Activated T-cell treated with anti-CD3 and anti-CD28 coated beads, Interleukin-2, amount 50 U/mL, for 4 hours (primary cell): ENCODE results near the gene LCP2. TPM values are rescaled to one million over a fixed set of nuclear protein-coding genes. Genes with fewer than 3 reads are reported as not detected.
"Not testable (repeated sequence)": the region's sequence is repeated elsewhere in the genome, so short reads cannot be mapped to it uniquely, and the experiment has no call there.

Experiments used
- ATAC-seq, 2 donors: fragments of 200-7000 bp; cut with Tn5 transposase; one replicate each; pipeline ENCODE4 v1.10.0; 2021
- DNase-seq: peaks from one replicate; pipeline ENCODE4 v3.0.0-alpha.2; 2020
- H3K27me3 Mint-ChIP-seq: one replicate; pipeline ENCODE4 v1.8.0; 2021; ENCODE audit warnings: low read depth, mixed read lengths
- H3K36me3 Mint-ChIP-seq: one replicate; pipeline ENCODE4 v1.8.0; 2022; ENCODE audit warnings: mixed read lengths; ENCODE audit not compliant: insufficient read depth
- H3K4me1 Mint-ChIP-seq: one replicate; pipeline ENCODE4 v1.8.0; 2021; ENCODE audit warnings: low read depth, mixed read lengths
- H3K4me3 Mint-ChIP-seq: one replicate; pipeline ENCODE4 v1.8.0; 2021; ENCODE audit warnings: mild to moderate bottlenecking, moderate library complexity, mixed read lengths
- H3K9me3 Mint-ChIP-seq: one replicate; pipeline ENCODE4 v1.8.0; 2021; ENCODE audit warnings: mixed read lengths
- total RNA-seq, 3 donors: library from RNA; stranded (reverse); gene quantifications; one replicate each; pipeline ENCODE4 v1.2.1, GENCODE V29; 2021

The LCP2 gene
- total RNA-seq, 3 donors from 2014 or later, result 93.0 to 136 (median 132) TPM

GRCh38 chr5:170248172-170248930 is 49.2 kb downstream of the LCP2 start:
- no peak overlapping the region for H3K4me3 Mint-ChIP-seq
- ATAC-seq, result peak in 1 of 2 donors; percentile 23
- H3K4me1 Mint-ChIP-seq, result peaks cover 17% of the 10 kb centered on the region
- no peaks in the 10 kb centered on the region for H3K9me3 Mint-ChIP-seq
- no peak for DNase-seq
- peaks cover 72% of the 10 kb centered on the region for H3K36me3 Mint-ChIP-seq
- no peaks in the 10 kb centered on the region for H3K27me3 Mint-ChIP-seq

- Mint-ChIP-seq H3K9me3 (no peaks in the 10 kb centered on the region), H3K4me3 (no peak overlapping the region), H3K27me3 (no peaks in the 10 kb centered on the region), H3K36me3 (peaks cover 64% of the 10 kb centered on the region), H3K4me1 (peaks cover 9% of the 10 kb centered on the region)
- DNase-seq, result no peak
- no peak for ATAC-seq
Observed at GRCh38 chr5:170247363-170247762, 50.2 kb downstream of the LCP2 start.

- peaks cover 54% of the 10 kb centered on the region for H3K36me3 Mint-ChIP-seq
- H3K4me1 Mint-ChIP-seq, result peaks cover 7% of the 10 kb centered on the region
- DNase-seq (no peak), ATAC-seq (no peak)
- no peak overlapping the region for H3K4me3 Mint-ChIP-seq
- no peaks in the 10 kb centered on the region for H3K27me3 Mint-ChIP-seq
- no peaks in the 10 kb centered on the region for H3K9me3 Mint-ChIP-seq
Observed at GRCh38 chr5:170246126-170246870, 51.3 kb downstream of the LCP2 start.

- H3K27me3 Mint-ChIP-seq, H3K4me1 Mint-ChIP-seq, ATAC-seq, DNase-seq, H3K4me3 Mint-ChIP-seq, H3K9me3 Mint-ChIP-seq: not testable (repeated sequence)
- peaks cover 45% of the 10 kb centered on the region for H3K36me3 Mint-ChIP-seq
Observed at GRCh38 chr5:170245436-170245835, 52.1 kb downstream of the LCP2 start.

GRCh38 chr5:170238456-170239196 is 59.0 kb downstream of the LCP2 start:
- no peak for DNase-seq
- H3K4me3 Mint-ChIP-seq, result no peak overlapping the region
- no peaks in the 10 kb centered on the region for H3K36me3 Mint-ChIP-seq
- no peaks in the 10 kb centered on the region for H3K9me3 Mint-ChIP-seq
- peaks cover 4% of the 10 kb centered on the region for H3K4me1 Mint-ChIP-seq
- no peaks in the 10 kb centered on the region for H3K27me3 Mint-ChIP-seq
- ATAC-seq, result no peak

GRCh38 chr5:170235876-170236864 is 61.4 kb downstream of the LCP2 start:
- ATAC-seq, result no peak
- no peaks in the 10 kb centered on the region for H3K36me3 Mint-ChIP-seq
- H3K9me3 Mint-ChIP-seq, result no peaks in the 10 kb centered on the region
- no peak overlapping the region for H3K4me3 Mint-ChIP-seq
- no peak for DNase-seq
- peaks cover 4% of the 10 kb centered on the region for H3K4me1 Mint-ChIP-seq
- H3K27me3 Mint-ChIP-seq, result no peaks in the 10 kb centered on the region

GRCh38 chr5:170233358-170233892 is 64.2 kb downstream of the LCP2 start:
- DNase-seq (no peak), ATAC-seq (no peak)
- no peaks in the 10 kb centered on the region for H3K9me3 Mint-ChIP-seq
- peaks cover 4% of the 10 kb centered on the region for H3K4me1 Mint-ChIP-seq
- no peaks in the 10 kb centered on the region for H3K27me3 Mint-ChIP-seq
- H3K4me3 Mint-ChIP-seq, result no peak overlapping the region
- H3K36me3 Mint-ChIP-seq, result no peaks in the 10 kb centered on the region

GRCh38 chr5:170232786-170233185 is 64.8 kb downstream of the LCP2 start, which contains the start of gene C5orf58:
Gene C5orf58 (plus strand): TSS chr5:170232985. CDS start chr5:170234977, 1,992 bp downstream.
- H3K36me3 Mint-ChIP-seq, result no peaks in the 10 kb centered on the region
- H3K9me3 Mint-ChIP-seq, result no peaks in the 10 kb centered on the region
- ATAC-seq (no peak), DNase-seq (no peak)
- peaks cover 1% of the 10 kb centered on the region for H3K4me1 Mint-ChIP-seq
- H3K4me3 Mint-ChIP-seq, result no peak within 1 kb of the TSS
- H3K27me3 Mint-ChIP-seq, result no peaks in the 10 kb centered on the region

- no peak overlapping the region for H3K4me3 Mint-ChIP-seq
- DNase-seq (no peak), ATAC-seq (no peak)
- peaks cover 3% of the 10 kb centered on the region for H3K4me1 Mint-ChIP-seq
- H3K36me3 Mint-ChIP-seq, result no peaks in the 10 kb centered on the region
- no peaks in the 10 kb centered on the region for H3K9me3 Mint-ChIP-seq
- no peaks in the 10 kb centered on the region for H3K27me3 Mint-ChIP-seq
Observed at GRCh38 chr5:170228762-170229435, 68.7 kb downstream of the LCP2 start.

- H3K4me1 Mint-ChIP-seq, result peaks cover 3% of the 10 kb centered on the region
- no peaks in the 10 kb centered on the region for H3K27me3 Mint-ChIP-seq
- no peaks in the 10 kb centered on the region for H3K36me3 Mint-ChIP-seq
- H3K4me3 Mint-ChIP-seq, result no peak overlapping the region
- no peak for DNase-seq
- no peak for ATAC-seq
- H3K9me3 Mint-ChIP-seq, result no peaks in the 10 kb centered on the region
Observed at GRCh38 chr5:170226661-170227060, 70.9 kb downstream of the LCP2 start.

- Mint-ChIP-seq H3K4me3 (no peak overlapping the region), H3K27me3 (no peaks in the 10 kb centered on the region), H3K9me3 (no peaks in the 10 kb centered on the region)
Observed at GRCh38 chr5:170226129-170226615, 71.4 kb downstream of the LCP2 start.

GRCh38 chr5:170225326-170226128 is 72.0 kb downstream of the LCP2 start:
- Mint-ChIP-seq H3K4me3 (no peak overlapping the region), H3K36me3 (no peaks in the 10 kb centered on the region), H3K27me3 (no peaks in the 10 kb centered on the region), H3K4me1 (peaks cover 3% of the 10 kb centered on the region), H3K9me3 (no peaks in the 10 kb centered on the region)
- ATAC-seq, result peak in 1 of 2 donors; percentile 72
- DNase-seq, result peak; percentile 79

More at GRCh38 chr5:170226129-170226615, 71.4 kb downstream of the LCP2 start:
- ATAC-seq (no peak), DNase-seq (no peak)
- Mint-ChIP-seq H3K4me1 (peaks cover 3% of the 10 kb centered on the region), H3K36me3 (no peaks in the 10 kb centered on the region)
